Adrenal gland (tissue), 12 donors: ENCODE data around the gene RPL36. TPM values are rescaled to one million over a fixed set of nuclear protein-coding genes. Genes with fewer than 3 reads are reported as not detected.

Experiments used
- DNase-seq, 7 donors: peaks; one replicate each; pipeline ENCODE4 v3.0.0-alpha.2; 2019 to 2020
- H3K27ac ChIP-seq, 5 donors: fragments of 200-600 bp; sonication (generic) in 4 of 5; 1 replicate in 3 of 5; 2 replicates in 2 of 5; pipeline versions ENCODE4 v1.5.1 to v1.8.0; 2016 to 2020; ENCODE audit warnings: mild to moderate bottlenecking in 1 of 5
- H3K27me3 ChIP-seq: fragments of 200-600 bp; 2 replicates; pipeline ENCODE4 v1.8.0; 2021
- H3K36me3 ChIP-seq, 2 donors: fragments of 200-600 bp; replicated peaks in 1 of 2; 1 replicate in 1 of 2; 2 replicates in 1 of 2; pipeline versions ENCODE4 v1.5.1 to v1.8.0; 2018 to 2022
- H3K4me1 ChIP-seq, 2 donors: fragments of 200-600 bp; replicated peaks in 1 of 2; 1 replicate in 1 of 2; 2 replicates in 1 of 2; pipeline versions ENCODE4 v1.5.1 to v1.8.0; 2018 to 2021
- H3K4me3 ChIP-seq, 4 donors: fragments of 200-600 bp; sonication (generic) in 3 of 4; one replicate each; pipeline ENCODE4 v1.5.1; 2016 to 2018
- H3K9me3 ChIP-seq, 3 donors: fragments of 200-600 bp; sonication (generic) in 1 of 3; replicated peaks in 1 of 3; 1 replicate in 2 of 3; 2 replicates in 1 of 3; pipeline versions ENCODE4 v1.5.1 to v1.8.0; 2016 to 2021
- POLR2A ChIP-seq, 2 donors: fragments of 450-650 bp; IDR thresholded peaks; one replicate each; pipeline ENCODE4 v1.6.1; 2017; ENCODE audit warnings: antibody characterized with exemption in 2 of 2, mild to moderate bottlenecking in 2 of 2, moderate library complexity in 1 of 2
- WGBS, 4 donors: extraction: QIAGEN DNeasy Blood & Tissue Kit in 2 of 4; methylation state at CpG; one replicate each; pipeline versions ENCODE4 v1.1.5 to v1.1.7; 2013 to 2017; 5-methylcytosine and 5-hydroxymethylcytosine counted together
- intact Hi-C, 2 donors: fragments of 100-400 bp; cut with DNase I; formaldehyde crosslinking; loops; one replicate each; pipeline versions ENCODE4 v1.14.1 to v1.15.0; 2022 to 2023
- polyA plus RNA-seq, 3 donors: library from polyadenylated mRNA; stranded (reverse); fragments of 200-250 nt in 2 of 3; fragments of 350-450 nt in 1 of 3; fragmentation: Illumina TruSeq in 1 of 3; extraction: RNeasy Lipid Tissue Mini Kit (QIAGEN cat#74804) in 1 of 3; gene quantifications; one replicate each; pipeline ENCODE4 v1.2.3, GENCODE V29; 2013 to 2014
- total RNA-seq, 9 donors: library from RNA; depleted of rRNA in 4 of 9; stranded (reverse); fragments of >200 nt in 4 of 9; fragments of 120-200 nt in 1 of 9; fragmentation: NEBNext Ultra II Directional in 1 of 9; extraction: Animal tissue kit (Norgen Biotek cat#: 25700) in 1 of 9; gene quantifications; one replicate each; pipeline versions ENCODE4 v1.1.0 to v1.2.4, GENCODE V29; 2013 to 2023
- TF ChIP-seq, protein P1 (sequence below), 6 experiments: fragments of 450-650 bp in 4 of 6; fragments of 200-600 bp in 2 of 6; sonication (generic) in 1 of 6; IDR thresholded peaks; 1 replicate in 5 of 6; 2 replicates in 1 of 6; pipeline versions ENCODE4 v1.5.1 to v1.8.0; 2016 to 2021; ENCODE audit warnings: antibody characterized with exemption in 6 of 6, mild to moderate bottlenecking in 2 of 6, moderate library complexity in 1 of 6
- donor health status: healthy with polysubstance abuse.
- donor health status: Bipolar disorder and iron deficiency.
- donor health status: DM: yes; HTN: yes; CAD: no.
- donor health status: DM: no; HTN: no; CAD: no.
- donor health status: DM: no; HTN: no; CAD: no.
- donor health status: DM: yes; HTN: yes; CAD: no.

RPL36 gene
- total and polyA plus RNA-seq, 12 donors = 615 to 3,360 (median 1,204) TPM

DNA sequence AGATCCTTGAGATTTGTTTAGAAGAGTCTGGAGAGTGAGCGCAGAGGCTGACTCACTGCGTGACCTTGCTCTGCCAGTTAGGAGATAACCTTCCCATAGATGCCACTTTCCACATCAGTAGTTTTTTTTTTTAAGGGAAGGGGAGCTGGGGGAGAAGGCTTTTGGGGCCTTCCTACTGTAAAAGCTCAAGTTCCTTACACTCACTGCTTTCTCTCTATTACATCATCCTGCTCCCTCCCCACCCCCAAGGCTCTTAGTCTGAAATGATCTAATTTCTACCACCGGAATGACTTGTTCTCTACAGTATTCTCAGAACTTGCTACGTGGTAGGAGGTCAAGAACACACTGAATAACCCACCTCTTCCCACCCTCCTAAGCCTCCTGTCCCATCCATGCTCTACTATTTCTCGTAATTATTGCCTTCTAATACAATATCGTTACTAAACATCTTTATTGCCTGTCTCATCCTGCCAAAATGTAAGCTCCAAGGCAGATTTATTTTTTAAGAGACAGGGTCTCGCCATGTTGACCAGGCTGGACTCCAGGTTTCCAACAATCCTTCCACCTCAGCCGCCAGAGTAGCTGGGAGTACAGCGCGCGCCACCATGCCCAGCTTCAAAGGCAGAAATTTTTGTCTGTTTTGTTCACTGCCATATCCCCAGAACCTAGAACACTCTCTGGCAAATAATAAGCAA lies 28.6 kb downstream of the RPL36 start:
- peaks cover 26 to 41% of the 10 kb centered on the region in 2 donors for H3K4me1 ChIP-seq
- WGBS, 4 donors = 16 to 21% (median 18%) methylated on average over 11 of the region's 11 CpGs
- intact Hi-C loops = no loop called here
- H3K27ac ChIP-seq = peak overlapping the region; percentile 78 to 100 (median 96)
- DNase-seq = peak; percentile 69 to 88 (median 84)
- TF ChIP-seq, protein P1, sequence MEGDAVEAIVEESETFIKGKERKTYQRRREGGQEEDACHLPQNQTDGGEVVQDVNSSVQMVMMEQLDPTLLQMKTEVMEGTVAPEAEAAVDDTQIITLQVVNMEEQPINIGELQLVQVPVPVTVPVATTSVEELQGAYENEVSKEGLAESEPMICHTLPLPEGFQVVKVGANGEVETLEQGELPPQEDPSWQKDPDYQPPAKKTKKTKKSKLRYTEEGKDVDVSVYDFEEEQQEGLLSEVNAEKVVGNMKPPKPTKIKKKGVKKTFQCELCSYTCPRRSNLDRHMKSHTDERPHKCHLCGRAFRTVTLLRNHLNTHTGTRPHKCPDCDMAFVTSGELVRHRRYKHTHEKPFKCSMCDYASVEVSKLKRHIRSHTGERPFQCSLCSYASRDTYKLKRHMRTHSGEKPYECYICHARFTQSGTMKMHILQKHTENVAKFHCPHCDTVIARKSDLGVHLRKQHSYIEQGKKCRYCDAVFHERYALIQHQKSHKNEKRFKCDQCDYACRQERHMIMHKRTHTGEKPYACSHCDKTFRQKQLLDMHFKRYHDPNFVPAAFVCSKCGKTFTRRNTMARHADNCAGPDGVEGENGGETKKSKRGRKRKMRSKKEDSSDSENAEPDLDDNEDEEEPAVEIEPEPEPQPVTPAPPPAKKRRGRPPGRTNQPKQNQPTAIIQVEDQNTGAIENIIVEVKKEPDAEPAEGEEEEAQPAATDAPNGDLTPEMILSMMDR (IDR thresholded peaks at IDR 0.05) = no peak
- TF ChIP-seq POLR2A (IDR thresholded peaks at IDR 0.05) = peak in 1 of 2 donors; percentile 80
- H3K4me3 ChIP-seq = peak overlapping the region in 3 of 4 donors; percentile 71 to 92 (median 89)
- no peaks in the 10 kb centered on the region for H3K27me3 ChIP-seq
- peaks cover 0 to 5% of the 10 kb centered on the region in 2 donors for H3K36me3 ChIP-seq
- H3K9me3 ChIP-seq = no peaks in the 10 kb centered on the region

DNA sequence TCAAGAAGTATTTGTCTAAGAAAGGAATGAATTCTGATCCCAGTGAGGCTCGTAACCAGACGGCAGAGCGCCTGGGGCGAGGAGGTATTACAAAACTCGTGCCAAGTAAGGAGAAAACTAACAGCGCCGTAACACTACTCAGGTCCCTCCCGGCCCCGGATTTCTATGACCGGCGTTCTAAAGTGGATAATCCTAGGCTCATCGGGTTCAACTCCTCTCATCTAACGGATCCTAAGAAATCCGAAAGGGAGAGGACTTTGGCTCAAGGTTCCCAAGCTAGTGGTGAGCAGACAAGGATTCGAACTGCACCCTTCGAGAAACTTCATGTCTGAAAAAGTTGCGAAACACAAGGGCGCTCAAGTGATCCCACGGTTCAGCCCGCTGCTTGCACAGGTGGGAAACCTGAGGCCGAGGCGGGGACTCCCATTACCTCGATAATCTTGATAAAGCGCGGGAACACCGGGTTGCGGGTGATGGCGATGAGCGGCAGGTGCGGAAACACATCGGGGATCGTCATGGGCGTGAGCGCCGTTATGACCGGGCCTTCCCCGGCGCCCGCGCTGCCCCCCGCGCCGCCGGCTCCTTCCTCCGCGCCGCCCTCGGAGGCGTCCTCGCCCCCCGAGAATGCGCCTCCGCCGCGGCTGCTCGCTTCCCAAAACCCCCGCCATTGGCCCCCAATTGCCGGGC lies 29.3 kb downstream of the RPL36 start:
- intact Hi-C loops = no loop called here
- TF ChIP-seq, protein P1 (IDR thresholded peaks at IDR 0.05) = no peak
- no peak for TF ChIP-seq POLR2A (IDR thresholded peaks at IDR 0.05)
- Histone ChIP-seq H3K4me1 (peaks cover 26 to 41% of the 10 kb centered on the region in 2 donors), H3K27ac (peak overlapping the region; percentile 78 to 100 (median 96)), H3K4me3 (peak overlapping the region; percentile 12 to 92 (median 80)), H3K36me3 (no peaks in the 10 kb centered on the region), H3K9me3 (no peaks in the 10 kb centered on the region), H3K27me3 (no peaks in the 10 kb centered on the region)
- WGBS, 4 donors = 0 to 1% (median 1%) methylated on average over 14 to 58 of the region's 58 CpGs
- peak in 5 of 7 donors; percentile 44 to 74 (median 63) for DNase-seq

DNA sequence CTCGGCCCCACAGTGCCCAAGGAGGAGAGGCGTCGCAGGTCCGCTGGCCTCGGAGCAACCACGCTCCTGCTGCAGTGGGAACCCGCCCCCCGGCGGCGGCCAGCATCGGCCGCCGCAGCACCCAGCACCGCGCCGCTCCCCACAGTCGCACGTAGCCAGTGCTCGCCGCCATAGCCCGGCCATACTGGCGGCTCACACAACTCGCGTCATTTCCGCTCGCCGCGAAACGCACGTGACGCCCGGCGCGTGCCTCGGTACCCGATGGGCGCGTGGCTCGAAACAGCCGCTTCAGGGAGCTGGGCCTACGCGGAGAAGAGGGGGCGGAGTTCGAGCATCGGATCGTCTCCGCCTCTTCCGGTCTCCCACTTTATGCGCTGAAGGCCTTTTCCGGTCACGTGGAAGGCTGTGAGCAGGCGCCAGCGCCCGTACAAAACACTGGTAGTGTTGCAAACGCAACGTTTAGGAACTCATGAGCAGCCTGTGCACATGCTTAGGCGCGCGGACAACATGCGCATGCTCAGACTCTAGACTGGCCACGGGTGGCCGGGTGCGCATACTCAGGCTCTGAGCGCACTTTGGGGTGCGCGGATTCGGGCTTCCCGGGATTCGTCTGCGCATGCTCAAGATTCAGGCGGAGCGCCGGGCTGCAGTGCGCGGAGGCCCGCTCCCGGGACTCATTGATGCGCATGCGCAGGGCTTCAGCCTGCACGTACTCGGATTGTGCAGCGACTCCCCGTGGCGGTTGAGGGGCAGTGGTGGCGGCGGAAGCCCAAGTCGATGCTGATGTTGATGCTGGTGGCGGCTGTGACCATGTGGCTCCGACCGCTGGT lies 30.1 kb downstream of the RPL36 start, which contains the start of the genes CATSPERD and LONP1:
CATSPERD (plus strand) TSS at position 677 of the 830 bp plus-strand sequence; CDS start at position 778, 101 bp downstream.
LONP1 (minus strand) TSS at position 186 of the 830 bp plus-strand sequence; CDS start at position 172, 14 bp downstream.
- no peaks in the 10 kb centered on the region for H3K27me3 ChIP-seq
- intact Hi-C loops = no loop called here
- peak within 1 kb of the TSS; percentile 12 to 92 (median 80) for H3K4me3 ChIP-seq
- H3K27ac ChIP-seq = peak within 1 kb of the TSS; percentile 89 to 100 (median 96)
- H3K4me1 ChIP-seq = peaks cover 26 to 41% of the 10 kb centered on the region in 2 donors
- no peaks in the 10 kb centered on the region for H3K36me3 ChIP-seq
- H3K9me3 ChIP-seq = no peaks in the 10 kb centered on the region
- TF ChIP-seq, protein P1 (IDR thresholded peaks at IDR 0.05) = peak; percentile 85 to 97 (median 96)
- peak; percentile 82 to 98 for TF ChIP-seq POLR2A (IDR thresholded peaks at IDR 0.05)
- WGBS, 4 donors = 0% methylated on average over 6 to 90 of the region's 90 CpGs; no CpG with 5 or more reads in 1 of the 4 donors
- peak; percentile 98 to 99 (median 99) for DNase-seq
